Smooth muscle cell of bladder (primary cell): ENCODE results near the gene NDUFS3. TPM values are rescaled to one million over a fixed set of nuclear protein-coding genes. Genes with fewer than 3 reads are reported as not detected.

ENCODE experiments used
- total RNA-seq: library from RNA; depleted of rRNA; stranded (reverse); fragments of >200 nt; gene quantifications from 2 replicates; pipeline ENCODE4 v1.2.3, GENCODE V29; 2014

The NDUFS3 gene
- 75.7 and 82.6 TPM in 2 replicates for total RNA-seq

GRCh38 chr11:47578524-47579494, at the start of gene NDUFS3, which contains the start of gene KBTBD4:
Gene NDUFS3 (plus strand): TSS chr11:47579074. CDS start chr11:47579092, 18 bp downstream.
Gene KBTBD4 (minus strand): TSS chr11:47578970. CDS start chr11:47578951, 19 bp downstream.

DNA sequence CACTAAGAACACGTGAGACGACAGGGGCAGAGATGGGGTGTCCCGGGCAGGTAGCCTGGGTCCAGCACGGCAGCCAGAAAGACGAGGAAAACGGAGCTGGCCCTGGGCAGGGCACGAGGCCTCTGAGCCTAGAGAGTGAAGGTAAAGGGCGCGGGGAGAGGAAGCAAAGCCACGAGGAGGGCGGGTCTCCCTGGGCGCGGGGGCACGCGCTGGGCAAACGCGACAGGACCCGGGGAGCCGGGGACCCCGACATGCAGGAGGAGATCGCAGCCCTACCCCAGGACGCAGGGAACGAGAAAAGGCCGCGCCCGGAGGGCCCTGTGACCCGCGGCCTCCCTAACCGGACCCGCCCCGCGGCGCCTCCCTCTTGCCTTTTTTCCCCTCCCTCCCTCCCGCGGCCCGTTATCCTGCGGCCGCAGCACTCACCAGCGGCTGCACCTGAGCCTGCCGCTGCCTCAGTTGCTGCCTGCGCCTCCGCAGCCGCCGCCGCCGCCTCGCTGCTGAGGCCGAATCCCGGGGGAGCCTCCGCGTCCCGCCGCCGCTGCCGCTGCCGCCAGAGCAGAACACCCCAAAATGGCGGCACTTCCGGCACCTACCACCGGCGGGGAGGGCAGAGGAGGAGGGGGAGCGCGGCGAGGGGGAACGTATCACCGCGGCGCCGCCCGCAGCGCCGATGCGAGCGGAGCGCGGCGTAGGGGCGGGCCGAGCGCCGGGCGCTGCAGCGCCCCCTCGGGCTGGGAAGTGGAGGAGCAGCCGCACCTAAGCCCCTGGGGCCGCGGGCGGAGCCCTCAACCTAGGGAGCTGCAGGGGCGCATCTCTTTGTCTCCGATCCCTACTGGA, 26.1 kb upstream of the NDUFS3 start, which contains the start of gene CELF1:
TSS of gene CELF1 (minus strand) at position 567 of the 840 bp plus-strand sequence. CDS start 53,609 bp downstream, outside the sequence.

DNA sequence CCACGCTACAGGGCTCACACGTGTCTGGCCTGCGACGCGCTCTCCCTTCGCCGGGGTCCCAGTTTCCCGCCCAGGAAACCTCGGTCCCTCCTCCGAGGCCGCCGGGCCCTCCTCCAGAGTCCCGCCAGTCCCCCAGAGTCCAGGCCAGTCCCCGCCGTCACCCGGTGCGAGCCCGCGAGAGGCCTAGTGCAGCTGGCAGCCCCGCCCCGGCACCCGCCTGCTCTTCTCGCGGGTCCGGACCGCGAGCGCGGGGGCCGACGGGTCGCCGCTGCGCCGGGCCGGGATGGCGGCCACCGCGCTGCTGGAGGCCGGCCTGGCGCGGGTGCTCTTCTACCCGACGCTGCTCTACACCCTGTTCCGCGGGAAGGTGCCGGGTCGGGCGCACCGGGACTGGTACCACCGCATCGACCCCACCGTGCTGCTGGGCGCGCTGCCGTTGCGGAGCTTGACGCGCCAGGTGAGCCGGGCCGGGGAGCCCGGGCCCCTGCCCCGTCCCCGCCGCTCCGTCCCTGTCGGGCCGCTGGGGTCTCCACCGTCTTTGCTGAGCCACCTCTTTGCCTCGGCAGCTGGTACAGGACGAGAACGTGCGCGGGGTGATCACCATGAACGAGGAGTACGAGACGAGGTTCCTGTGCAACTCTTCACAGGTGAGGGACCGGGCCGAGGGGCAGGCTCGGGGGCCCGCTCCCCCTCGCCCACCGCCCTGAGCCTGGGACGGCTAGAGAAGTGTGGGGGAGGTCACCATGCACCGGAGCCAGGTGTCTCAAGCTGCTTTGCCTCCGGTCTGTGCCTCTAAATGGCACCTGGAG, 13.3 kb upstream of the NDUFS3 start, which contains the start of gene PTPMT1:
TSS of gene PTPMT1 (plus strand) at position 260 of the 809 bp plus-strand sequence. CDS start at position 284, 24 bp downstream.

DNA sequence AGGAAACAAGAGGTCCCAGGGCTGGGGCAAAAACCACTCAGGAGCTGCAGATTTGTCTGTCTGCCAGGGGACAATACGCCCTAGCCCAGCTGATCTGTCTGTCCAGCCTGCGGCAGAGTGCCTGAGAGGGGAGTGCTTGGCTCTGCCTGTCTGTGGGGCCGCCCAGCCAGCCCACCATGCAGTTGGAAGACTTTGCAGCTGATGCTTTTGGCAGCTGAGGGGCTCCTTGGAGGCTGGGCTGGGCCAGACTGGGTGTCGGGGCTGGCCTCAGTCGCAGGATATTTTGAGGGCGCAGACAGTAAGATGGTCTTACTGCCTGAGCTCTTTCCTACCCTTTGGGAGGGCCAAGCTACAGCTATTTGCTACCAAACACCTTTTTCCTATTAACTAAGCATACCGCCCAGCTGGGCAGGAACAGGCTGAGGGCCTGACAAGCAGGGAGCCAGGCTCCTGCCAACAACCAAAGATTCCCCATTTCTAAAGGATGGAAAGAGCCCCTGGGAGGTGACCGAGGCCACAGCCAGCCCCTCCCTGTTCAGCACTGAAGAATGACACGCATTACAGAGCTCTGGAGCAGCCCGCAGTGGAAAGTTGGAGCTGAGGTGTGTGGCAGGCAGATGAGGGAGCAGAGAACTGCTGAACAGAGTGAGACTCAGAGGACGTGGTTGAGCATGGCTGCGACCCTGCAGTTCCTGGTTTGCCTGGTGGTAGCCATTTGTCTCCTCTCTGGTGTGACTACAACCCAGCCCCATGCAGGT, 7.4 kb downstream of the NDUFS3 start, which contains the start of gene FAM180B:
TSS of gene FAM180B (plus strand) at position 581 of the 758 bp plus-strand sequence. CDS start at position 672, 91 bp downstream.

GRCh38 chr11:47593934-47594855, 15.3 kb downstream of the NDUFS3 start, which contains the start of gene C1QTNF4:
Gene C1QTNF4 (minus strand): TSS chr11:47594411. CDS start chr11:47590810, 3,601 bp downstream.

Other genes with a start within 250 kb of the NDUFS3 start
- gene MYBPC3, start 226.4 kb upstream of the NDUFS3 start, total RNA-seq, result not detected in 2 replicates
- gene SPI1, start 200.5 kb upstream of the NDUFS3 start, total RNA-seq, result not detected in 2 replicates
- 38.4 and 47.0 TPM in 2 replicates for gene SLC39A13, start 170.5 kb upstream of the NDUFS3 start, total RNA-seq
- 165 and 186 TPM in 2 replicates for gene PSMC3, start 152.6 kb upstream of the NDUFS3 start, total RNA-seq
- gene RAPSN, start 129.9 kb upstream of the NDUFS3 start, total RNA-seq, result 0.18 TPM in 1 of 2 replicates, not detected in the other
- gene CELF1, start 25.9 kb upstream of the NDUFS3 start, total RNA-seq, result 60.4 and 65.7 TPM in 2 replicates
- gene PTPMT1, start 13.5 kb upstream of the NDUFS3 start, total RNA-seq, result 62.2 and 75.3 TPM in 2 replicates
- gene KBTBD4, start 104 bp upstream of the NDUFS3 start, total RNA-seq, result 20.3 and 20.8 TPM in 2 replicates
- gene FAM180B, start 7.6 kb downstream of the NDUFS3 start, total RNA-seq, result 0.09 TPM in 1 of 2 replicates, not detected in the other
- gene C1QTNF4, start 15.3 kb downstream of the NDUFS3 start, total RNA-seq, result 0.09 TPM in 1 of 2 replicates, not detected in the other
- gene MTCH2, start 63.5 kb downstream of the NDUFS3 start, total RNA-seq, result 62.7 and 70.1 TPM in 2 replicates
- 0.83 and 2.0 TPM in 2 replicates for gene AGBL2, start 136.3 kb downstream of the NDUFS3 start, total RNA-seq
- gene FNBP4, start 188.3 kb downstream of the NDUFS3 start, total RNA-seq, result 56.7 and 58.9 TPM in 2 replicates